Fibroblast of lung (primary cell): Measurements from ENCODE around the gene MYBPC2.

Source experiments
- CTCF ChIP-seq, 2 donors: IDR thresholded peaks in 1 of 2; conservative IDR thresholded peaks in 1 of 2; 1 replicate in 1 of 2; 2 replicates in 1 of 2; pipeline ENCODE4 v1.5.1; 2011 to 2012; ENCODE audit warnings: low read length in 2 of 2, control low read depth in 1 of 2, inconsistent platforms in 1 of 2, low read depth in 1 of 2, mild to moderate bottlenecking in 1 of 2
- EZH2 ChIP-seq: IDR thresholded peaks from 2 replicates; pipeline ENCODE4 v1.5.1; 2012; ENCODE audit warnings: low read length, control low read depth, mild to moderate bottlenecking; ENCODE audit errors: missing control alignments

GRCh38 chr19:50505856-50506611, 73.3 kb downstream of the MYBPC2 start:
- TF ChIP-seq CTCF (conservative IDR thresholded peaks at IDR 0.05 in 1 of 2, IDR thresholded peaks at IDR 0.05 in 1 of 2; ENCODE audit: low read depth in 1 of 2, low read length in 2 of 2) (no peak), EZH2 (no peak)
